HG03378 (cell line): ENCODE data around the gene NEXN.
"Not testable (repeated sequence)": the region's sequence is repeated elsewhere in the genome, so short reads cannot be mapped to it uniquely, and the experiment has no call there.

Source experiments
- ATAC-seq: cut with Tn5 transposase; IDR thresholded peaks from one replicate; pipeline ENCODE4 v1.9.1; 2021; ENCODE audit warnings: mild to moderate bottlenecking, moderate library complexity; ENCODE audit not compliant: unreplicated experiment

The NEXN gene

GRCh38 chr1:77905603-77906002, 17.2 kb downstream of the NEXN start:
- ATAC-seq = no peak

GRCh38 chr1:77906019-77906545, 17.7 kb downstream of the NEXN start:
- ATAC-seq = no peak

GRCh38 chr1:77906624-77907023, 18.2 kb downstream of the NEXN start:
- ATAC-seq = no peak

- ATAC-seq = no peak
These were observed 21.7 kb downstream of the NEXN start for GRCh38 chr1:77910116-77910515.

GRCh38 chr1:77918918-77919317, 30.5 kb downstream of the NEXN start:
- not testable (repeated sequence) for ATAC-seq

- ATAC-seq = no peak
These were observed 37.1 kb downstream of the NEXN start for GRCh38 chr1:77925518-77925917.

GRCh38 chr1:77925956-77926355, 37.5 kb downstream of the NEXN start:
- ATAC-seq = no peak

DNA sequence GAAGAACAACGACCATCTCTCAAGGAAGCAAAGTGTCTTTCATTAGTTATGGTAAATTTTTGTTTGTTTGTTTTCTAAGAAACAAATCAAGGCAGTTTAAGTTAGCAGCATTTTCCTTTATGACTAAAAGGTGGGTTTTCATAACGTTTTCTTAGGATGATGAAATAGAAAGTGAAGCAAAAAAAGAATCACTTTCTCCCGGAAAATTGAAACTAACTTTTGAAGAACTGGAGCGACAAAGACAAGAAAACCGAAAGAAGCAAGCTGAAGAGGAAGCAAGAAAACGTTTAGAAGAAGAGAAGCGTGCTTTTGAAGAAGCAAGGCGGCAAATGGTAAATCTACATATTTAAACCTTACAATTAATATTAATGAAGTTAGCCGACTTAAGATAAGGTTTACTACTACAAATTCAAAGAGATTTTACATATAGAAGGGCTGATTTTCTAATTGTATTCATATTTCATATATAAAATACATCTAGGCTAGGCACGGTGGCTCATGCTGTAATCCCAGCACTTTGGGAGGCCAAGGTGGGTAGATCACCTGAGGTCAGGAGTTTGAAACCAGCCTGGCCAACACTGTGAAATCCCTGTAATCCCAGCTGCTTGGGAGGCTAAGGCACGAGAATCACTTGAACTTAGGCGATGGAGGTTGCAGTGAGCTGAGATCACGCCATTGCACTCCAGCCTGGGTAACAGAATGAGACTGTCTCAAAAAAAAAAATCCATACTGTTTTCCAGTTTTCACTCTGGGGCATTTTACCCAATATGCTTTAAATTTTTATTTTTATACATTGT, 38.3 kb downstream of the NEXN start:
- ATAC-seq = no peak

GRCh38 chr1:77927414-77927813, 39.0 kb downstream of the NEXN start:
- ATAC-seq = no peak

DNA sequence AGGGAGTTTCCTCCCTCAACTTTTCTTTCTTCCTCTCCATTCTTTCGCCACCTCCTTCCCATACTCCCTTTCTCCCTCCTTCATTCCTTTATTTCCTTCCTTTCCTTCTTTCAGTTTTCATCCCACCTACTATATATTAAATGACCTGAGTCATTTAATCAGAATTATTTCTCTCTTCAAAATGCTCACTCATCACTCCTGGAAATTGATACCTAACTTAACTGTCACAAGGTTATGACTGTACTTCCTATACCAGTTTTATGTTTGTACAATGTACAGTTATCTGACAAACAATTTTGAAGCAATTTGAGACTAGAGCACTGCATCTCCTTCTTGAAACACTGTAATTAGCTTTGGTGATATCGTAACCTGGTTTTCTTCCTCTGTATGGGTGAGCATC, 41.4 kb downstream of the NEXN start:
- no peak for ATAC-seq

- no peak for ATAC-seq
These were observed 50.2 kb downstream of the NEXN start for GRCh38 chr1:77938651-77939050.

GRCh38 chr1:77940921-77941570, 52.6 kb downstream of the NEXN start:
- no peak for ATAC-seq

DNA sequence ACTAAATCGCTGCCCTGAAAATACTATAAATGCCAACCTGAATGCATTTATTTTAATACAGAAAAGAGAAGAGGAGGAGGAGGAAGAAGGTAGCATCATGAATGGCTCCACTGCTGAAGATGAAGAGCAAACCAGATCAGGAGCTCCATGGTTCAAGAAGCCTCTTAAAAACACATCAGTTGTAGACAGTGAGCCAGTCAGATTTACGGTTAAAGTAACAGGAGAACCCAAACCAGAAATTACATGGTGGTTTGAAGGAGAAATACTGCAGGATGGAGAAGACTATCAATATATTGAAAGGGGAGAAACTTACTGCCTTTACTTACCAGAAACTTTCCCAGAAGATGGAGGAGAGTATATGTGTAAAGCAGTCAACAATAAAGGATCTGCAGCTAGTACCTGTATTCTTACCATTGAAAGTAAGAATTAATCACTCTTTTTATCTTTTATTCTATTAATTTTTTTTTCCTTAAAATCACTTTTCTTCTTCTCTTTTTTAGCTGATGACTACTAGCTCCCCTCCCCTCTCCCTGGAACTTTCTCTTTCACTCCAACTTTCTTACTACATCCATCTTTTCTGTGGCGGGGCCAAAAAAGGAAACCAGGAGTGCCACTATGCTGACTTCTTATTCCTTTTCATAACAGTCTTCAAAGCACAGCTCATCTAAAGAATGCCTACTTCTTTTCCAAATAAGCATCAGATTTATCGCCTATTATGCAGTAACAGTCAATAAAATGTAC, 54.1 kb downstream of the NEXN start:
- ATAC-seq = no peak

DNA sequence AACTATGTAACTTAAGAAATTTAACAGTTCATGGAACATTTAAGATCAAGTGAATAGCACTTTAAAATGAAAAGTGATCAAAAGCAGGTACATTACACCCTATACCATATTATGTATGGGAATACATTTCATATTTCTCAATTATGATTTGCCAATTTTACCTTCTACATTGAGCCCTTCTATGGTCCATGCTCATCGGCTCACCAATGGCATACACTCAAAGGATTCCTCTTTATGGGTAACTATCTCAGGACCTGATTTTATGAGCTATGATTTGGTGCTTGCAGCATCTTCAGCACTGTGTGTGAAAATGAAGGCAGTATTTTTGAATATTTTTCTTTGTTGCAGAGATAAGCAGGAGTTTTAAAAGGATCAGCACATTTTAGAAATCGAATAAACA, 56.9 kb downstream of the NEXN start:
- no peak for ATAC-seq

GRCh38 chr1:77948841-77949424, 60.5 kb downstream of the NEXN start:
- ATAC-seq = peak; percentile 43

DNA sequence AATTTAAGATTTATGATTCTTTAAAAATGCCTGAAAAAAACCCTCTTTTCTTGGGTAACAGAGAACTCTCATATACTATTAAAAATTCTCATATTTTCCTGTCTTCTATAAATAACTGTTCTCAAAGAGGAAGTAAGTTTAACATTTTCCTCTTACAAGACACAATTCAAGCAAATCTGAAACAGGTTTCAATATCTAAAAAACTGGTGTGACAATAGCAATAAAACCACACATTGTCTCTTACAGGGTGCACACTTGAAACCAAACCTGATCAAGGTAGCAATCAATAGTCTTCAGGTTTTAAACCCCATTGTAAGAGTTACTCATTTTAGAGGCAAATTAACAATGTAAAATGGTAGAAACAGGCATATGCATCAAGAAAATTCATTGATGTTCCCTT, 62.4 kb downstream of the NEXN start:
- ATAC-seq = peak; percentile 57

GRCh38 chr1:77951328-77951727, 62.9 kb downstream of the NEXN start:
- ATAC-seq = no peak

DNA sequence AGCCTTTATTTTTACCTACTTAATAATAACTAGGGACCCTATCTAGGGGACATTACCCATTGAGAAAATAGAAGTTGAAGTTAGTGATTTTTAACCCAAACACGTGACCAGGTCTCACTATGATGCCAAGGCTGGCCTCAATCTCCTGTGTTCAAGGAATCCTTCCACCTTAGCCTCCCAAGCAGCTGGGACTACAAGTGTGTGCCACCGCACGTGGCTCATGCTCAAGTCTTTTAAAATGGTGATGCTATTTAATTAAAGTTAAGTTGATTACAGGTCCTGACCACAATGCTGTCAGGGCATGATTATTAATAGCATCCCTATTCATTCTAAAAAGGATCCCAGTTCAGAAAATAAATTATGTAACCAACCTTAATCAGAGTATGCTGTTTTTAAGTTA, 65.5 kb downstream of the NEXN start:
- no peak for ATAC-seq

DNA sequence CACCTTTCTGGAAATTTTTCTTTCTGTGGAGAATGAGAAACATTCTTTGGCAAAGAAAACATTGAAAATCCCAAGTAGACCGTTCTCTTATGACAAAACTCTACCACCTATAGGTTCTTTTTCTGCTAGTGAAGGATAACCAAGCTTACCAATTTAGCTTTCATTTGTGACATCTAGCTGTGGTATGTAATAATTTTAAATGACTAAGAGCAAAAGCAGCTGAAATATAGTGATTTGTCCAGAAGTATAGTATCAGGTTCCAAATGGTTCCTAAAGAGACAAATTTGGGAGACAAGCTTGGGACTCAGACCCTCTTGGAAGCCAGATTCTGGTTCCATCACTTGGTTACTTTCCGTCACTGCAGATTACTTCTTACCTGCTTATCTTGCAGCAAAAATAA, 66.1 kb downstream of the NEXN start:
- no peak for ATAC-seq

DNA sequence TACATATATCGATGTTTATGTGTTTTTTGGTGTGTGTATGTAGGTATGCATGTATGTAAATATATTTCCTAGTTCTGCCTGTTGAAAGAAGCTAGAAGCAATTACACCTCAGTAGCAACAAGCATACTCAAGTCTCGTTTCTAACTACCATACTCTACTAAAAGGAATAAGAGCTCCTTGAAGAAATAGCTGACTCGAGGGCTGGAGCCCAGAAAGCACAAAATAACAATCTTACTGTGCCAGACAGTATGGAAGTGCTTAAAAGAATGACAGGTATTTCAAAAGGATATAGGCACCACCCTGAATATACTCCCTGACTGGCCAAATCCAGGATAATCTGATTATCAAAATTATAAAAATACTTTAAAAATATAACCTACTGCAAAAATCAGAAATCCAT, 67.3 kb downstream of the NEXN start:
- ATAC-seq = no peak

- ATAC-seq = no peak
These were observed 68.0 kb downstream of the NEXN start for GRCh38 chr1:77956464-77956863.
